Activated naive CD4-positive, alpha-beta T cell (primary cell): ENCODE results near the gene KLK13.

Experiments used
- DNase-seq, 4 experiments: peaks; one replicate each; lab custom pipeline; 2025; lab: John Stamatoyannopoulos, UW

The KLK13 gene

DNA sequence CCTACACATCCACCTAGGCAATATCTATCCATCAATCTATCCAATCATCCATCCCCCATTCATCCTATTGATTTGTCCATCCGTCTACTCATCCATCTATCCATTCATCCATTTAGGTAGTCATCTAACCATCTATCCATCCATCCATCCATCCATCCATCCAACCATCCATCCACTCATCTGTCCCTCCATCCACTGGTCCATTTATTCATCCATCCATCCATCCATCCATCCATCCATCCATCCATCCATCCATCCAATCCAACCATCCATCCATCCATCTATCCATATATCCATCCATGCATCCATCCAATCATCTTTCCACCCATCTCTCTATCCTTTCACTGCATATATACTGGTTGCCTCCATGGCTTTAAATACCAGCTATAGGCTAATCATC is 3.9 kb downstream of the KLK13 start:
- no peak for DNase-seq

DNA sequence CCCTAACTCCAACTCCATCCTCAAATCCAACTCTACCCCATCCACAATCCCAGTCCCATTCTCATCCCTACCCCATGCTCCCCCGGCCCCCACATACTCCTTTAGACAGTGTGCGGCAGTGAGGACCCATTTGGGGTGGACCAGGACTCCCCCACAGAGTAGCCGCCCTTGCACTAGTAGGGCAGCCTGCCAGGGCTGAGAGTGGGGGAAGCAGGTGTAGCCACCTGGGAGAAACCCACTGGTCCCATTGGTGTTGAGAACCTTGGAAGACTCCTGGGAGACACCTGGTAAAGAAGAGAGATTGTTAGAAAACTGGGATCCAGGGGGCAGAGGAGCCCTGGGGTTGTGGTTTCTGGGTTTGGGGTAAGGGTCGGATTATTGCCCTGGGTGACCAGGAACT is 4.6 kb downstream of the KLK13 start:
- no peak for DNase-seq

GRCh38 chr19:51059715-51060114 is 5.2 kb downstream of the KLK13 start:
- DNase-seq, result no peak

GRCh38 chr19:51055866-51056265 is 9.0 kb downstream of the KLK13 start:
- DNase-seq, result no peak

DNA sequence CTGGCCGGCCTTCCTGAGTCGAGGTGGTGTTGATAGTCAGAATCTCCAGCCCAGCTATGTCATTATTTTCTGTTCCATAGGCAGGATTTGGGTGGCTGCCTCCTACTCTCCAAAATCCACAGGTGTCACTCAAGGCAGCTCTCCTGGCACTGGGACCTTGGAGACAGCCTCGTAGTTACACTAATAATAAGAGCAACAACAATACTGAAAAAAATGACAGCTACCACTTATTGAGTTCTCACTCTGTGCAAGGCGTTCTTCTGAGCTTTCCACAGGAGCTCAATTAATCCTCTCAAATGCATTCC is 17.9 kb downstream of the KLK13 start:
- no peak for DNase-seq

- no peak for DNase-seq
These were observed 20.6 kb downstream of the KLK13 start for GRCh38 chr19:51044327-51044726.

DNA sequence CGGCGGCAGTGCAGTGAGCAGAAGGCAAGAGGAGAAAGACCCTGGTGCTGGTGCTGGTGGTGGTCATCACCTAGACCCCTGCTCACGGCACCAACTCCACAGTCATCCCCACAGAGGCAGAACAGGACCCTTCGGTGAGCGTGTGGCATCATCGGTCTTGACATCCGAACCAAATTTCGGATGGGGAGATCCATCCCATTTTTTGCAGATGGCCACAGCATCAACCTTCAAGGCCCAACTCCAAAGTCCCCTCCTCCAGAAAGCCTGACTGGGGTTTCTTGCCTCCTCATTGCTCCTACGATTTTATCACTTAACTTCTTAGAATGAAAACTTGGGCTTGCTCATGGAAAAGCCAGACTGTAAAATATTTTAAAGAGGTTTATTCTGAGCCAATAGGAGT is 21.4 kb downstream of the KLK13 start:
- no peak for DNase-seq

- no peak for DNase-seq
These were observed 24.7 kb downstream of the KLK13 start for GRCh38 chr19:51040151-51040550.

DNA sequence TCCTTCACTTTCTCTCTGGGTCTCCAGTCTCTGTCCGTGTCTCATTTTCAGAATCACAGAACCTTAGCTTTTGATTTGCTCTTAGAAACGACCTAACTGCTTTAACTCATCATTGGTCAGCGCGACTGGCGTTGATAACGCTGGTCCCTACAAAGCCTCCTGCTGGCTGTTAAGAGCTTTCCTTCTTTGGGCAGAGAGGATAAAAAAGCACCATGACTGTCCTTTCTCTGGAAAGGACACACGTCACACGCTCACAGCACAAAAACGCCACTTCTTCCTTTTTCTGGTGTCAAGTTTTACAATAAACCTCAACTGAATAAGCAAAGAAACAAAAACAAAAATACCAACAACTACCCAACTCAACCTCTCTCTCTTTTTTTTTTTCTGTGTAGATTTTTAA is 28.4 kb downstream of the KLK13 start:
- DNase-seq, result no peak

DNA sequence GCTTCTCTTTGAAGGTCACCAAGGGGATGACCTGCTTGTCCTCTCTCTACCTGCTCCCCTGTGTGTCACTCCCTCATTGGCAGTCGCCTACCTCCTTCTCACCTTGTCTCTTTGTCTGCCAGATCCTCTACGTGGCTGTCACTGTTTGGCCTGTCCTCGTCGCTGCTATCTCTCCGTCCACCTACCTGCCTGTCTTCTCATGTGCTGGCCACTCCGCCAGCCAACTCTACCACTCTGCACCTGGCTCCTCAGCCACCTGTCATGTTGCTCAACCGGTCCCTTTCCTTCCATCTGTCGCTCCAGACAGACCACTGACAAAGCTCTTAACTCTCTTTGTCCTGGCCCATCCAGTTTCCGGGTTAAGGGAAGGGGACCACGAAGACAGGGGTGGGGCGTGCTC is 30.2 kb downstream of the KLK13 start, which contains the start of gene KLK12:
KLK12 (minus strand) TSS at position 299 of the 400 bp plus-strand sequence. CDS start 381 bp downstream, outside the sequence.
- no peak for DNase-seq

- DNase-seq, result no peak
These were observed 33.0 kb downstream of the KLK13 start for GRCh38 chr19:51031880-51032225.

DNA sequence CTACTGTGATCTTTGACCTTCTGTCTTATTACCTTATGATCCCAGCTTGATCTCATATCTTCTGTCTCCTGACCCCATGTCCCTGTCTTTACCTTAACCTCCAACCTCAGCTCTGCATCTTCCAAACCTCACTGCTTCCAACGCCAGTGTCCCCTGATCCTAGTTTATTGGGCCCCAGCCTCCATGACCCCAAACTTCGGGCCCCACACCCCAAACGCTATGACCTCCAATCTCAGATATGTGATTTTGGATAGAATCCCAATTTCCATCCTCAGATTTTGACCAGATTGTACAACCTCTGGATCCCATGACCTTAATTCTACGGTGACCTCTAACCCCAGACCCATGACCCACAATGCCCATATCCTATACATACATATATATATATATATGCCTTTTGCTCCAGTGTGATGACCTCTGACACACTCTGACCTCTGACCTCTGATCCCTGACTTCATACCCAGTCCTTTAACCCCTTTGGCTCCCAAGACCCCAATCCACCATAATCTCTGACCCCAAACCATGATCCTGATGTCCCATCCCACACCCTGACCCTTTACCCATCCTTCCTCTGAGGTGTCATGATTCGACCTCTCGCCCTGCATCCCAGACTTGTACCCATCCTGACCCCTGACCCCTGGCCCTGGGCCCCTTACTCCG is 33.5 kb downstream of the KLK13 start:
- no peak for DNase-seq

DNA sequence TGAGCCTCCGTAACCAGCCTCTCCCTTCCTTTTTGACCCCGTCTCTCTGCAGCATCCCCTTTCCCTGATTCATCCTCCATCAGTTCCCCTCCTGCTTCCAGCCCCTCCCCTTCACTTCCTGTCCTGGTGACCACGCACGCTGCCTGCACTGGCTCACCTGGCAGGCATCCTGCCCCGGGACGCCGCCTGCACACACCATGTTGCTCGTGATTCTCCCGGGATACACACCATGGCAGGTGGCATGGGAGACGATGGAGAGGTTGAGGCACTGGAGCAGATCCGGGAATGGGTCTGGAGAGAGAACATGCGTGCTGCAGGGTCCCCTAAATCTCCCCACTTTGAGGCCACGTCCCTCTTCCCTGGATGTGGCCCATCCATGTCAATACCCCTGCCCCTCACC is 34.3 kb downstream of the KLK13 start:
- no peak for DNase-seq

DNA sequence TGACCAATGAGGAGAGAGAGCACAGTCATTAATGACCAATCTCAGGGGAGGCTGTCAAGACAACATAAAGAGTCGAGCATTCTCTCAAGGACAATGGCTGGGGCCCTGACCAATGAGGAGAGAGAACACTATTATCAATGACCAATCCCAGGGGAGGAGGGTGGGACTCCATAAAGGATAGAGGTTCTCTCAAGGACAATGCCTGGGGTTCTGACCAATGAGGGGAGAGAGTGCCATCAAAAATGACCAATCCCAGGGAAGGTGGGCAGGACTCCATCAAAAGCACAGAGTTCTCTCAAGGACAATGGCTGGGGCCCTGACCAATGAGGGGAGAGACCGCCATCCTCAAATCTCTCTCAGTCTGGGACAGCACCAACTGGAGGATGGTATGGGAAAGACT is 35.2 kb downstream of the KLK13 start:
- no peak for DNase-seq

- no peak for DNase-seq
These were observed 37.0 kb downstream of the KLK13 start for GRCh38 chr19:51027873-51028272.

DNA sequence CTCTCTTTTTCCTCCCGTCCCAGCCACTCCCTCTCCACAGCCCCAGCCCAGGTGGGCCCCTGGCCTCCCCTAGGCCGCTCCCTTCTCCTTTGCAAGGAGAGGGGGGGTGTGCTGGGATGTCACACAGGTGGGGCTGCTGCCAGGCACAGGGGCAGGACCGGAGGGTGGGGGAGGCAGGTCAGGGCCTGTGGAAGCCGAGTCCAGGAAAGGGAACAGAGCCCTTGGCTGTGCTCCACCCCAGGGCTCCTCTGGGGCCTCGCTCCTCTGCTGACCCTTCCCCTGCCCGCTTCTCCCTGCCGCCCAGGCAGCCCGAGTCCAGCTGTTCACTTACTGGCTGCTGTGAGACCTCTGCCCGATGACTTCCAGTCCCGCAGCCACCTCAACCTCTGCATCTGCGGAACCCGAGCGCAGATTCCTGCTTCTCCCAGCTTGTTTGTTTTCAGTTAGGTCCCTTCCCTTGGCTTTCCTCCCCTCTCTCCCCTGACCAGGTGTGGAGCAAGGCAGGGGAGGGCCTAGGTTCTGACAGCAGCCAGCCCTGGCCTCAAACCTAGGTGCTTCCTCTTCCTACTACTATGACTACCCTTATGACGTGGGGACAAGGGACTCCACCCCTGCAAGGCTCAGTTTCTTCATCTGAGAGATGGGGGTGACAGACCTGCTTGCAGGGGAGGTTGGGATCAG is 37.6 kb downstream of the KLK13 start:
- no peak for DNase-seq

DNA sequence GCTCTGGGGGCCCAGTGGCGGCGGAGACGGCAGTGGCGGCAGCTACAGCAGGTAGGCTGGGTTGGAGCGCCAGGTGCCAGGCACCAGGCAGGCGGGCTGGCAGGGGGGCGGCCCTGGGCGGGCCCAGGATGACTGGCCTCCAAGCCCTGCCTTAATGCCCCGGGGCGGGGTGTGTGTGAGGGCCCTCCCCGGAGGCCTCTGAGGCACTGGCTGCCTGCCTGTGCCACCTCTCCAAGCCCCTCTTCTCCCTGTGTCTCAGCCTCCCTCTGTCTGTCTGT is 38.4 kb downstream of the KLK13 start, which contains the start of gene KLK11:
KLK11 (minus strand) TSS at position 63 of the 278 bp plus-strand sequence. CDS start 985 bp downstream, outside the sequence.
- DNase-seq, result no peak

DNA sequence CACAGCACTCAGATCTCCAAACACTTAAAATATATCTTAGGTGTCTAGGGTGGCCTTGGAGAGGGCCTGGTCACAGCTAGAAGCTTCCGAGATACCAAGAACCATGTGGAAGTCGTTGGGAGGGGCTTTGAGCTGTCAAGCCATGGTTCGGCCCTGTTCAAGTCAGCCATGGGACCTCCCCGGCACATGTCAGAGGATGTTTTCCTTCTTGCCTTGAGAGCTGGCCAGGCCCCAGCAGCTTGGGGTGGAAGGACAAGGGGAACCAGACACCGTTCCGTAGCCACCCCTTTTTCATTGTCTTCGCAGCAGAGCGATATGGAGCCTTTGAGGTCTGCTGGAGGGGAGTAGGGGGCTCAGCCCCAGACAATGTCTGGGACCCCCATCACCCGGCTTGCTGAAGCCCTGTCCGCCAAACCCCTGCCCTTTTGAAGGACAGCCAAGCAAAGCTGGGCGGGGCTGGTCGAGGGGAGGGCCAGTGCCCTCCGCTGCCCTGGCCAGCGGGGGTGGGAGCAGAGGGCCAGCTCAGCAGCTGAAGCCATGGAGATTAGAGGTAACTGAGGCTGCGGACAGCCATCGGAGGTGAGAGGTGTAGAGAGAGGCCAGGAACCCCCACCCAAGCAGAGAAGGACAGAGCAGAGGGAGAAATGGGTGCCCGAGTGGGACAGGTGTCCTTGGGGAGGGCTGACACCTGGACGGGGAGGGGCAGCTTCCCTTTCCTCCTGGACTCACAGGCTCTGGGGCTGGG is 38.9 kb downstream of the KLK13 start:
- DNase-seq, result no peak

- no peak for DNase-seq
These were observed 39.5 kb downstream of the KLK13 start for GRCh38 chr19:51025401-51025800.

- no peak for DNase-seq
These were observed 40.0 kb downstream of the KLK13 start for GRCh38 chr19:51024924-51025323.

DNA sequence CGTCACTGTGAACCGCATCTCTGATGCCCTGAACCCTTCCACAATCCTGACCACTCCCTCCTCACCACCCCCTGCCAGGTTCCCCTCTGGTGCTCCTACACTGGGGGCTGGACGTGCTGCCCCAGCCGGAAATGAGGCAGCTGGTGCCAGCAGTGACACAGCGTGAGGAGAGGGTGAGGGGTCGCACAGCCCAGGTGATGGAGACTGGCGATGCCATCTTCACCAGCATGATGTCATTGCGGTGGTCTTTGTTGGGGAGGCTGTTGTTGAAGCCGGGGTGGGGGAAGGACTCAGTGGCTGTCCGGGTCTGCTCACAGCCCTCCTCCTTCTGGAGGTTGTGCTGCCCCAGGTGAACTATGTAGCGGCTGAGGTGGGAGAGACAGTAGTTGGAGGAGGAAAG is 40.9 kb downstream of the KLK13 start:
- no peak for DNase-seq

GRCh38 chr19:51022526-51022925 is 42.4 kb downstream of the KLK13 start:
- no peak for DNase-seq

DNA sequence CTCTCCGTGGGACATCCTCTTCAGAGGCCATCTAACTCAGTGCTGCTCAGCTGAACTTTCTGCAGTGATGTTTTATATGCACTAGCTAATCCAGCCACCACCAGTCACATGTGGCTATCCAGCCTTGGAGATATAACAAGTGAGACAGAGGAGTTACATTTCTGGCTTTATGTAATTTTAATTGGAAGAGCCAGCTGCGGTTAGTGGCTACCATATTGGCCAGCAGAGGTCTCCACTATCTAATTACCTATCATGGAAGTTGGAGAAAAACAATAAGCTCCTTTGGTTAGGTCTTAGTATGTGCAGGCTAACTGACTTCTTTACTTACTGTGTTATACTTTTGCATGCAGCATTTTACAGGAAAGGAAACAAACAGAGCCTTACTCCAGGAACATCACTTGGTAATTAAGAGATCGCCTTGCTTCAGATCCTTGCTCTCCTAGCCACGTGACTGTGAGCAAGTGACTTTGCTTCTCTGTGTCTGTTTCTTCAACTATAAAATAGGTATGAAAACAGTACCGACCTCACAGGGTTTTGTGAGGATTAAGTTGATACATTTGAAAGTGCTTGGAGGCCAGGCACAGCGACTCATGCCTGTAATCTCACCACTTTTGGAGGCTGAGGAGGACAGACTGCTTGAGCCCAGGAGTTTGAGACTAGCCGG is 43.8 kb downstream of the KLK13 start:
- no peak for DNase-seq
